Coronary artery (tissue), 2 donors: ENCODE measurements around the gene VEZF1.

Experiments used
- DNase-seq: peaks from one replicate; pipeline ENCODE4 v3.0.0-alpha.2; 2017; ENCODE audit warnings: low spot score
- H3K27ac ChIP-seq, 2 donors: fragments of 200-600 bp; sonication (generic); one replicate each; pipeline ENCODE4 v1.5.1; 2016 to 2019
- H3K4me3 ChIP-seq: fragments of 200-600 bp; sonication (generic); 2 replicates; pipeline ENCODE4 v1.5.1; 2016; ENCODE audit warnings: mild to moderate bottlenecking, moderate library complexity
- CTCF ChIP-seq: fragments of 200-600 bp; sonication (generic); IDR thresholded peaks from one replicate; pipeline ENCODE4 v1.5.1; 2019; ENCODE audit warnings: antibody characterized with exemption

The VEZF1 gene

GRCh38 chr17:57987581-57988300 lies at the start of gene VEZF1:
Gene VEZF1 (minus strand): TSS chr17:57988254. CDS start chr17:57988111, 143 bp downstream.
- TF ChIP-seq CTCF, result no peak
- DNase-seq, result peak; percentile 88
- peak within 1 kb of the TSS; percentile 89 for H3K4me3 ChIP-seq
- H3K27ac ChIP-seq, result peak within 1 kb of the TSS; percentile 98

GRCh38 chr17:58032691-58033415 lies 44.8 kb upstream of the VEZF1 start:
- H3K4me3 ChIP-seq, result no peak overlapping the region
- no peak for TF ChIP-seq CTCF
- H3K27ac ChIP-seq, result no peak overlapping the region
- no peak for DNase-seq

GRCh38 chr17:58028578-58028977 lies 40.5 kb upstream of the VEZF1 start:
- DNase-seq, result no peak
- TF ChIP-seq CTCF, result no peak
- Histone ChIP-seq H3K27ac (no peak overlapping the region), H3K4me3 (no peak overlapping the region)

GRCh38 chr17:58020401-58020800 lies 32.3 kb upstream of the VEZF1 start:
- no peak for TF ChIP-seq CTCF
- DNase-seq, result no peak
- no peak overlapping the region for H3K27ac ChIP-seq
- no peak overlapping the region for H3K4me3 ChIP-seq

GRCh38 chr17:58019521-58019920 lies 31.5 kb upstream of the VEZF1 start:
- no peak for TF ChIP-seq CTCF
- DNase-seq, result no peak
- Histone ChIP-seq H3K4me3 (no peak overlapping the region), H3K27ac (no peak overlapping the region)

- no peak for DNase-seq
- no peak for TF ChIP-seq CTCF
- Histone ChIP-seq H3K4me3 (no peak overlapping the region), H3K27ac (no peak overlapping the region)
Measured at GRCh38 chr17:58019039-58019438, 31.0 kb upstream of the VEZF1 start.
